ENCODE measurements around the gene RAP1A.

The RAP1A gene

DNA sequence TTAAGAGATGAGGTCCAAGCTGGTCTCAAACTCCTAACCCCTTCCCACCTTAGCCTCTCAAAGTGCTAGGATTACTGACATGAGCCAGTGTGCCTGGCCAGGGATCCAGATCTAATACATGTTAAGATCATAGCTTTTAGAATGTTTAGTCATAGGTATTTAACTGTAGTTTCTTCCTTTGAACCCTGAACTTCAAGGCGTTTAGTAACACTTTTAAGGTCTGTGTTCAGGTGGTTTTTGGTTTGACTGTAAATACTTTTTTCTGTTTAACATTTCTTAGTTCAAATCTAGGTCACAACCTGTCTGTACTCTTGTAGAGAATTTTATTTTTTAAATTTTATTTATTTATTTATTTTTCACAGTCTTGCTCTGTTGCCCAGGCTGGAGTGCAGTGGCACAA is 28.1 kb downstream of the RAP1A start:
- H3K27ac Mint-ChIP-seq: peak overlapping the region; percentile 74

DNA sequence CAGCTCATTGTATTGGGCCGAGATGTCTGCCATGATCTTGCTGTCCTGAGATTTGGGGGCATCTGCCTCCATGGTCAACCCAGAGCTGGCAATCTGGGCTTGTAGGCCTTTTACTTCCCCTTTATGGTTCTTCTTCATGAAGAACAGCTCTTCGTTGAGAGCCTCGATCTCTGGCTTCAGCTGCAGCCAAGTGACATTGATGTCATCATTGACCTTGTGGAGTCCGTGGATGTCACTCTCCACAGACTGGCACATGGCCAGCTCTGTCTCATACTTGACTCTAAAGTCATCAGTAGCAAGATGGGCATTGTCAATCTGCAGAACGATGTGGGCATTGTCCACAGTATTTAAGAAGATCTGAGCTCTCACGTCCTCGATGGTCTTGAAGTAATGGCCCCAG is 29.2 kb downstream of the RAP1A start:
- H3K36me3 Mint-ChIP-seq: peaks cover 40% of the 10 kb centered on the region
- no peaks in the 10 kb centered on the region for H3K9me3 Mint-ChIP-seq
- DNase-seq: no peak
- H3K4me1 Mint-ChIP-seq: peaks cover 70% of the 10 kb centered on the region
- peak overlapping the region; percentile 65 for H3K27ac Mint-ChIP-seq
- no peak overlapping the region for H3K4me3 Mint-ChIP-seq
- CTCF ChIA-PET: interaction anchor here (1.8 to 3.3 kb wide), 3 partner anchors 10 to 141 kb away, joined by 6 to 15 read pairs (median 8); no protein-coding TSS in a partner anchor
- H3K27me3 Mint-ChIP-seq: no peaks in the 10 kb centered on the region

More for the DNA sequence above, 28.1 kb downstream of the RAP1A start:
- Mint-ChIP-seq H3K27me3 (no peaks in the 10 kb centered on the region), H3K4me1 (peaks cover 66% of the 10 kb centered on the region), H3K4me3 (no peak overlapping the region), H3K36me3 (peaks cover 43% of the 10 kb centered on the region), H3K9me3 (peaks cover 4% of the 10 kb centered on the region)
- DNase-seq: no peak
- CTCF ChIA-PET: interaction anchor here (0.9 to 3.3 kb wide), 7 partner anchors 9 to 140 kb away, joined by 3 to 15 read pairs (median 4); no protein-coding TSS in a partner anchor

DNA sequence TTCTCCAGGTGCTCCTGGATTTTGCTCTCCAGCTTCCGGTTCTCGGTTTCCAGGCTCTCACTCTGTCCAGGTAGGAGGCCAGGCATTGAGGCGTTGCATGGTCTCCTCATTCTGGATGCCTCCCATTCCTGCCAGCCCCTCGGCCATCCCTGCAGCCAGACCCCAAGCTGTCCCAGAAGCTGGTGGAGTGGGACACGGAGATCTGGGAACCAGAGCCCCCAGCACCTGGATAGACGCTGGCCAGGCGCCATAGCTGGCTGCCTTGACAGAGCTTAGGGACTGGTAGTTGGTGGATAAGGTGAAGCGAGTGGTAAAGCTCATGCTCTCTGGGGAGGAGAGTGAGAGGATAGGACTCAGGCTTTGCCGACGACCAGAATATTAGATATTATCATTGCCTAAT is 29.6 kb downstream of the RAP1A start:
- Mint-ChIP-seq H3K9me3 (no peaks in the 10 kb centered on the region), H3K4me3 (no peak overlapping the region), H3K4me1 (peaks cover 70% of the 10 kb centered on the region), H3K36me3 (peaks cover 36% of the 10 kb centered on the region), H3K27me3 (no peaks in the 10 kb centered on the region), H3K27ac (peak overlapping the region; percentile 47)
- CTCF ChIA-PET: interaction anchor here (1.8 to 2.6 kb wide), 2 partner anchors 10 to 23 kb away, joined by 6 to 8 read pairs; no protein-coding TSS in a partner anchor
- no peak for DNase-seq

GRCh38 chr1:111649648-111650047 is 30.1 kb downstream of the RAP1A start:
- Mint-ChIP-seq H3K36me3 (peaks cover 32% of the 10 kb centered on the region), H3K4me1 (peaks cover 67% of the 10 kb centered on the region), H3K27me3 (no peaks in the 10 kb centered on the region), H3K4me3 (no peak overlapping the region), H3K9me3 (no peaks in the 10 kb centered on the region), H3K27ac (no peak overlapping the region)
- DNase-seq: no peak
- CTCF ChIA-PET: interaction anchor here (1.8 to 2.6 kb wide), 2 partner anchors 11 to 24 kb away, joined by 6 to 8 read pairs; no protein-coding TSS in a partner anchor

DNA sequence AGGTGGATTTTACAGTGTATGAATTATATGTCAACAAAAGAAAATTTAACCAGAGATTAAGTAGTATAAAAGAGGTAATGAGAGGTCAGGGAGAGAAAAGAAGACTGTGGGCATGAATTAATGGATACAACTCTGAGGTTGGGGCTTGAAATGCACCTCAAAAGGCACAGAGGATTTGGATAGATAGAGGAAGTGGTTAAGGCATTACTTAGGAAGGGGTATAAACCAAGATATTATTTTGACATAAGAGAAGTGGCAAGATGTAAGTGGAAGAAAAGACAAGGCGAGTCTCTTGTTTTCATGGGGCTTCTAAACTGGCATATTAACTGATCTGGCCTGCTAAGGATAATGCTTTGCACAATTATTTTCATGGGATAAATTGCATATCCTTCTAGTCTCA is 34.1 kb downstream of the RAP1A start:
- H3K27me3 Mint-ChIP-seq: no peaks in the 10 kb centered on the region
- CTCF ChIA-PET: no interaction called here
- no peaks in the 10 kb centered on the region for H3K9me3 Mint-ChIP-seq
- H3K27ac Mint-ChIP-seq: peak overlapping the region; percentile 25
- no peak overlapping the region for H3K4me3 Mint-ChIP-seq
- peaks cover 27% of the 10 kb centered on the region for H3K36me3 Mint-ChIP-seq
- DNase-seq: no peak
- peaks cover 53% of the 10 kb centered on the region for H3K4me1 Mint-ChIP-seq

- CTCF ChIA-PET: interaction anchor here (1.0 to 1.8 kb wide), 3 partner anchors 10 to 147 kb away, joined by 3 to 11 read pairs (median 3); no protein-coding TSS in a partner anchor
- no peak overlapping the region for H3K4me3 Mint-ChIP-seq
- H3K27me3 Mint-ChIP-seq: no peaks in the 10 kb centered on the region
- DNase-seq: no peak
- H3K27ac Mint-ChIP-seq: no peak overlapping the region
- H3K9me3 Mint-ChIP-seq: no peaks in the 10 kb centered on the region
- peaks cover 43% of the 10 kb centered on the region for H3K4me1 Mint-ChIP-seq
- H3K36me3 Mint-ChIP-seq: peaks cover 25% of the 10 kb centered on the region
Observed at GRCh38 chr1:111654839-111655238, 35.2 kb downstream of the RAP1A start.

DNA sequence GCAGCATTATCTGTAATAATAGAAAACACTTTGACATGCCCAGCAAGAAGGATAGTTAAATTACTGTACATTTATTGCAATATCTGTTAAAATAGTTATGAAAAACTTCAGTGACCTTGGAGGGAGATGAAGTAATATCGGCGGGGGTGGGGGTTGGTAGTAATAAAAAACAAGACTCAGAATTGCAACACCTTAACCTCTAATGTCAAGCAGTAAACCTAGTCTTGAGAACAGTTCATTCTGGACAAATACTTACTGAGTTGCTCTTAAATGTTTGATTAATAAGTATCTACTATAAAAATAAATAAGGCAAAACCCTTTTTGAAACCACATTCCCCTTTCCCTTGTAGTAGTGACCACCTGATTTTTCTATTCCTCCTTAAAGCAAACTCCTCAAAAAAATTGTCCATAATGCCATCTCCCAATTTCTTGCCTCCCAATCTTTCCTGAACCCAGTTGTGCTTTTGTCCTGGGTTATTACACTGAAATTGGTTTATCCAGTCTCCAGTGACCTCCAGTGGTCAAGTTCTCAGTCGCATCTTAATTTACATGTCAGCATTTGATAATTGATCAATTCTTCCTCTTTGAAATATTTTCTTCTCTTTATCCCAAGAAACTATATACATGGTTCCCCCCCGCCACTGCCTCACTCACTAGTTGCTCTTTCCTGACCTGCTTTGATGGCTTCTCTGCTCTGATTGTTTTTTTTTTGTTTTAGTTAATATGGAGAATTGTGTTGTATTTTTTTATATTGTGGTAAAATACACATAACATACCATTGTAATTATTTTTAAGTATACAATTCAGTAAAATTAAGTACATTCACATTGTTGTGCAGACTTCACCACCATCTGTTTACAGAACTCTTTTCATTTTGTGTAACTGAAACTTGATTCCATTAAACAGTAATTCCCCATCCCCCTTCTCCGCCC is 36.8 kb downstream of the RAP1A start:
- CTCF ChIA-PET: interaction anchor here (1.0 to 1.8 kb wide), 2 partner anchors 50 to 148 kb away, joined by 3 to 11 read pairs; no protein-coding TSS in a partner anchor
- H3K4me3 Mint-ChIP-seq: no peak overlapping the region
- DNase-seq: peak; percentile 37
- peaks cover 35% of the 10 kb centered on the region for H3K4me1 Mint-ChIP-seq
- no peaks in the 10 kb centered on the region for H3K9me3 Mint-ChIP-seq
- H3K27ac Mint-ChIP-seq: no peak overlapping the region
- no peaks in the 10 kb centered on the region for H3K27me3 Mint-ChIP-seq
- peaks cover 19% of the 10 kb centered on the region for H3K36me3 Mint-ChIP-seq

DNA sequence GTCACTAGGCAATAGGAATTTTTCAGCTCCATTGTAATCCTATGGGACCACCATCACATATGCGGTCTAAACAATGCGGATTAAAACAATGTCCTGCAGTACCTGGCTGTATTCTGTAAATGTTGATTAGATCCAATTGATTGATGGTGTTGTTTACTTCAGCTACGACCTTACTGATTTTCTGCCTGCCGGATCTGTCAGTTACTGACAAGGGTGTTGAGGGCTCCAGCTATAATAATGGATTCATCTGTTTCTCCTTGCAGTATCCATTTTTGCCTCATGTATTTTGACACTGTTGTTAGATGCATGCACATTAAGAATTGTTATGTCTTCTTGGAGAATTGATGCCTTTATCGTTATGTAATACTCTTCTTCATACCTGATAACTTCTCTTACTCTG is 39.0 kb downstream of the RAP1A start:
- Mint-ChIP-seq H3K36me3 (peaks cover 22% of the 10 kb centered on the region), H3K27me3 (no peaks in the 10 kb centered on the region), H3K4me1 (peaks cover 35% of the 10 kb centered on the region), H3K4me3 (no peak overlapping the region), H3K9me3 (no peaks in the 10 kb centered on the region), H3K27ac (no peak overlapping the region)
- CTCF ChIA-PET: interaction anchor here (0.8 to 1.0 kb wide), 2 partner anchors 90 to 151 kb away, joined by 3 to 6 read pairs; no protein-coding TSS in a partner anchor
- DNase-seq: no peak

DNA sequence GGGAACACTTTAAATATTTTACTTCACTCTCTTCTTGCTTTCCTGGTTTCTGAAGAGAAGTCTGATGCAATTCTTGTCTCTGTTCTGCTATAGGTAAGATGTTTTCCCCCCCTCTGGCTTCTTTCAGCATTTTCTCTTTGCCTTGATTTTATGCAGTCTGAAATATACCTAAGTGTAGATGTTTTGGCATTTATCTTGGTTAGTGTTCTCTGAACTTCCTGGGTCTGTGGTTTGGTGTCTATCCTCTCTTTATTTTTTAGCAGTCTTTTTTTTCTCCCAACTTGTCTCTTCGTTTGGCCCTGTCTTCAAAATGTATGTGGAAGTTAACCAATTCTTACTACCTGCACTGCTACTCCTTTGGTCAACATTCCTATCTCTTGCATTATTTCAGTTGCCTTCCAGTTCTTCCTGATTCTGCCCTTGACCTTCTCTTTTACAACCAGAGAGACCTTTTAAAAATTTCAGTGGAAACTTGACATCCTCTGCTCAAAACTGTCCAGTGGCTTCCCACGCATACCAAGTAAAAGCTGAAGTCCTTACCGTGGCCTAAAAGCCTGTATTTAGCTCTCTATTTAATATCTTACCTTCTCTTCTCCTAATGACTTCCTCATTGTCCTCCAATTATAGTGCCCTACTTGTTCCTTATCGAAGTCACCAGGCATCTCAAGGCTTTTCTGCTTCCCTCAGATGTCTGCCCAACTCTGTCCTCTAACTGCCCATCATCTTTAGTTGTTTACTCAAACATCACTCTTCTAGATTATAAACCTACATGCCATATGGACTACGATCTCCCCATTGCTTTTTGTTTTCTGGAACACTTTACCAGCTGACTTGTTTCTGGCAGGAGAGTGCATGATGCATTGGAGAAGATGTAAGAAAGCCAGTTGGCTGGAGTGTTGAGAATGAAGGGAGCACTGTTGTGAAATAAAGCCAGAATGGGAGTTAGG is 40.9 kb downstream of the RAP1A start:
- Mint-ChIP-seq H3K27me3 (no peaks in the 10 kb centered on the region), H3K27ac (no peak overlapping the region), H3K36me3 (peaks cover 27% of the 10 kb centered on the region), H3K4me3 (no peak overlapping the region), H3K4me1 (peaks cover 38% of the 10 kb centered on the region), H3K9me3 (no peaks in the 10 kb centered on the region)
- CTCF ChIA-PET: interaction anchor here (1.0 to 1.1 kb wide), 2 partner anchors 14 to 16 kb away, joined by 3 read pairs; no protein-coding TSS in a partner anchor
- no peak for DNase-seq

GRCh38 chr1:111664652-111665051 is 45.1 kb downstream of the RAP1A start:
- Mint-ChIP-seq H3K9me3 (no peaks in the 10 kb centered on the region), H3K27me3 (no peaks in the 10 kb centered on the region), H3K27ac (no peak overlapping the region), H3K4me3 (no peak overlapping the region), H3K4me1 (peaks cover 38% of the 10 kb centered on the region), H3K36me3 (peaks cover 31% of the 10 kb centered on the region)
- DNase-seq: no peak
- CTCF ChIA-PET: interaction anchor here (0.7 to 3.0 kb wide), 5 partner anchors 10 to 156 kb away, joined by 3 to 9 read pairs (median 4); no protein-coding TSS in a partner anchor

DNA sequence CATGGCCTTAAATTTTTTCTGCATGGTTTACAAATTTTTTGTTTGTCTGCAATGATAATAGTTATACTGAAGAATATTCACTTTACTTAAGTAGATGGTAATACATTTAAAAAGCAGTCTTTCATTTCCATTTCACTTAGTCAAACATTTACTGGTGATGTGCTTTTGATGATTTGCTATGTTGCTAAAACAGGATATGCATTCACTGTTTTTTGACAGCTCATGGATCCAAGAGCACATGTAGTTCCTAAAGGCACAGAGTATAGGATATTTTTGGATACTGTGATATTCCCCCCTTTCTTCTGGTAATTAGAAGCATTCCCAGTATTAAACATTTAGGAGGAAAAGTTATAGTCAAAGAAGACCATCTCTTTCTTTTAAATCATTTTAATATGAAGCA is 45.9 kb downstream of the RAP1A start:
- DNase-seq: no peak
- peaks cover 32% of the 10 kb centered on the region for H3K36me3 Mint-ChIP-seq
- peaks cover 44% of the 10 kb centered on the region for H3K4me1 Mint-ChIP-seq
- no peaks in the 10 kb centered on the region for H3K27me3 Mint-ChIP-seq
- peak overlapping the region; percentile 25 for H3K27ac Mint-ChIP-seq
- H3K9me3 Mint-ChIP-seq: no peaks in the 10 kb centered on the region
- no peak overlapping the region for H3K4me3 Mint-ChIP-seq
- CTCF ChIA-PET: interaction anchor here (0.6 to 3.0 kb wide), 4 partner anchors 73 to 236 kb away, joined by 3 to 9 read pairs (median 4); no protein-coding TSS in a partner anchor

DNA sequence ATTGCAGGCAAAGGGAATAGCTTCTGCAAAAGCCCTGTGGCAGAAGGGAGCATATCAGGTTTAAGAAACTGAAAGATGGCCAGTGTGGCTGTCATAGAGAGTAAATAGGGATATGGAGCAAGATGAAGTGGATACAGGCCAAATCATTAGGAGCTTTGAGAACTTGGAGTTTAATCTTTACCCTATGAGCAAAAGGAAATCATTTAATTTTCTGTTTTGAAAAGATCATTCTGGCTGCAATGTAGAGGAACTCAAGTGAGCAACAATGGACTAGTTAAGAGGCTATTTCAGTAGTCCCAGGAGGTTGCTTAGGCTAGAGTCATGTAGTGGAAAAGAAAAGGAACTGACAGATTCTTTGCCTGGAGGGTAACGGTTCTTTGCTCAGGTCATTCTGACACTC is 47.2 kb downstream of the RAP1A start:
- DNase-seq: no peak
- H3K36me3 Mint-ChIP-seq: peaks cover 33% of the 10 kb centered on the region
- CTCF ChIA-PET: interaction anchor here (1.0 kb wide), 1 partner anchor 42 kb away, joined by 4 read pairs; no protein-coding TSS in a partner anchor

GRCh38 chr1:111669268-111669667 is 49.7 kb downstream of the RAP1A start:
- no peak for DNase-seq

More for the DNA sequence above, 47.2 kb downstream of the RAP1A start:
- peaks cover 54% of the 10 kb centered on the region for H3K4me1 Mint-ChIP-seq
- H3K9me3 Mint-ChIP-seq: no peaks in the 10 kb centered on the region
- H3K4me3 Mint-ChIP-seq: no peak overlapping the region
- no peaks in the 10 kb centered on the region for H3K27me3 Mint-ChIP-seq
- no peak overlapping the region for H3K27ac Mint-ChIP-seq

More at GRCh38 chr1:111669268-111669667, 49.7 kb downstream of the RAP1A start:
- Mint-ChIP-seq H3K4me3 (no peak overlapping the region), H3K36me3 (peaks cover 36% of the 10 kb centered on the region), H3K9me3 (no peaks in the 10 kb centered on the region), H3K27ac (no peak overlapping the region), H3K27me3 (no peaks in the 10 kb centered on the region), H3K4me1 (peaks cover 50% of the 10 kb centered on the region)
- CTCF ChIA-PET: interaction anchor here (1.0 to 1.1 kb wide), 2 partner anchors 26 to 224 kb away, joined by 3 read pairs; no protein-coding TSS in a partner anchor
